Tibial artery (tissue), 4 donors: Measurements from ENCODE around the gene SLC11A2.
"Not testable (repeated sequence)": the region's sequence is repeated elsewhere in the genome, so short reads cannot be mapped to it uniquely, and the experiment has no call there.

Source experiments
- DNase-seq, 2 donors: peaks; one replicate each; pipeline ENCODE4 v3.0.0-alpha.2; 2019
- H3K27ac ChIP-seq, 2 donors: fragments of 200-600 bp; sonication (generic) in 1 of 2; 1 replicate in 1 of 2; 2 replicates in 1 of 2; pipeline ENCODE4 v1.5.1; 2018 to 2019; ENCODE audit warnings: mild to moderate bottlenecking in 1 of 2
- H3K27me3 ChIP-seq, 2 donors: fragments of 200-600 bp; sonication (generic) in 1 of 2; one replicate each; pipeline versions ENCODE4 v1.5.1 to v1.6.0; 2016 to 2019
- H3K36me3 ChIP-seq, 3 donors: fragments of 200-600 bp; sonication (generic) in 2 of 3; one replicate each; pipeline ENCODE4 v1.5.1; 2016 to 2019; ENCODE audit warnings: mild to moderate bottlenecking in 2 of 3
- H3K4me1 ChIP-seq, 4 donors: fragments of 200-600 bp; sonication (generic) in 2 of 4; 1 replicate in 3 of 4; 2 replicates in 1 of 4; pipeline ENCODE4 v1.5.1; 2016 to 2019
- H3K4me3 ChIP-seq, 2 donors: fragments of 200-600 bp; sonication (generic) in 1 of 2; 1 replicate in 1 of 2; 2 replicates in 1 of 2; pipeline ENCODE4 v1.5.1; 2018 to 2019; ENCODE audit warnings: mild to moderate bottlenecking in 2 of 2
- H3K9me3 ChIP-seq, 3 donors: fragments of 200-600 bp; sonication (generic) in 1 of 3; one replicate each; pipeline ENCODE4 v1.5.1; 2016 to 2019
- intact Hi-C: fragments of 100-400 bp; cut with DNase I; formaldehyde crosslinking; loops from one replicate; pipeline ENCODE4 v1.15.0; 2023; ENCODE audit warnings: low total_unique reads
- TF ChIP-seq, protein P1 (sequence below), 2 experiments: fragments of 200-600 bp in 1 of 2; fragments of 450-650 bp in 1 of 2; IDR thresholded peaks; one replicate each; pipeline ENCODE4 v1.5.1; 2017 to 2019; ENCODE audit warnings: antibody characterized with exemption in 2 of 2, mild to moderate bottlenecking in 1 of 2, moderate library complexity in 1 of 2

SLC11A2 gene

DNA sequence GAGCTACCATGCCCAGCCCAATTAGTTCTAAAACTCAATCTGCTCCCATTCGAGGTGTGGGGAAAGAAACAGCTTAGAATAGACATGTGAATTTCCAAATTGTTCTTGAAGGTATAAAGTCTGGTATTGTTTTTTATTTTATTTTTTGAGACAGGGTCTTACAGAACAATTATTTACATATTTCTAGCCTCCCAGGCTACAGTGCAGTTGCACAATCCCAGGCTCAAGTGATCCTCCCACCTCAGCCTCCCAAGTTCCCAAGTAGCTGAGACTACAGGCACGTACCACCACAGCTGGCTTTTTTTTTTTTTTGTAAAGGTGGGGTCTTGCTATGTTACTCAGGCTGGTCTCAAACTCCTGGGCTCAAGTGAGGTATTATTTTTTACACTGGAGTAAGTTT is 6.3 kb downstream of the SLC11A2 start:
- intact Hi-C loops = no loop called here
- H3K4me3 ChIP-seq = no peak overlapping the region
- H3K9me3 ChIP-seq = no peaks in the 10 kb centered on the region
- peaks cover 0 to 32% (median 20%) of the 10 kb centered on the region in 4 donors for H3K4me1 ChIP-seq
- H3K36me3 ChIP-seq = no peaks in the 10 kb centered on the region
- TF ChIP-seq, protein P1, sequence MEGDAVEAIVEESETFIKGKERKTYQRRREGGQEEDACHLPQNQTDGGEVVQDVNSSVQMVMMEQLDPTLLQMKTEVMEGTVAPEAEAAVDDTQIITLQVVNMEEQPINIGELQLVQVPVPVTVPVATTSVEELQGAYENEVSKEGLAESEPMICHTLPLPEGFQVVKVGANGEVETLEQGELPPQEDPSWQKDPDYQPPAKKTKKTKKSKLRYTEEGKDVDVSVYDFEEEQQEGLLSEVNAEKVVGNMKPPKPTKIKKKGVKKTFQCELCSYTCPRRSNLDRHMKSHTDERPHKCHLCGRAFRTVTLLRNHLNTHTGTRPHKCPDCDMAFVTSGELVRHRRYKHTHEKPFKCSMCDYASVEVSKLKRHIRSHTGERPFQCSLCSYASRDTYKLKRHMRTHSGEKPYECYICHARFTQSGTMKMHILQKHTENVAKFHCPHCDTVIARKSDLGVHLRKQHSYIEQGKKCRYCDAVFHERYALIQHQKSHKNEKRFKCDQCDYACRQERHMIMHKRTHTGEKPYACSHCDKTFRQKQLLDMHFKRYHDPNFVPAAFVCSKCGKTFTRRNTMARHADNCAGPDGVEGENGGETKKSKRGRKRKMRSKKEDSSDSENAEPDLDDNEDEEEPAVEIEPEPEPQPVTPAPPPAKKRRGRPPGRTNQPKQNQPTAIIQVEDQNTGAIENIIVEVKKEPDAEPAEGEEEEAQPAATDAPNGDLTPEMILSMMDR (IDR thresholded peaks at IDR 0.05) = no peak
- no peak for DNase-seq
- H3K27me3 ChIP-seq = no peaks in the 10 kb centered on the region
- H3K27ac ChIP-seq = no peak overlapping the region

DNA sequence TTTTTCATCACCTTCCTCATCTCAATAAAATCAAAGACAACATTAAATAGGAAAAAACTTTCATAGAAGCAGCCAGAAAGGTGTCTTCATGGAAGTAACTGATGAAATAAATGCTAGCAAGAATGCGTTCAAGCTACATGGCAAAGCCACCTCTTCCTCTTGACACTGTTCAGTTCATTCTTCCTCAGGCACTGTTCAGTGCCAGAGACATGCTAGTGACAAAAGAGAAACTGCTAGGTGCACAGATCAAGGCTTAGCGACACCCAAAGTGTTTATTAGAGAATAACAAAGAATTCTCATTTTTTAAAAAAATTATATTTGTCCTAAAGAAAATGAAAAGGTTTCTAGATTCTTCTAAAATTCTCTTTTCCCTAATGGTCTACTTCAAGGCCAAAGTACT is 7.2 kb downstream of the SLC11A2 start:
- Histone ChIP-seq H3K27me3 (no peaks in the 10 kb centered on the region), H3K4me3 (no peak overlapping the region), H3K27ac (no peak overlapping the region), H3K36me3 (no peaks in the 10 kb centered on the region), H3K9me3 (no peaks in the 10 kb centered on the region), H3K4me1 (peaks cover 0 to 27% (median 18%) of the 10 kb centered on the region in 4 donors)
- intact Hi-C loops = no loop called here
- DNase-seq = no peak
- TF ChIP-seq, protein P1 (IDR thresholded peaks at IDR 0.05) = no peak

DNA sequence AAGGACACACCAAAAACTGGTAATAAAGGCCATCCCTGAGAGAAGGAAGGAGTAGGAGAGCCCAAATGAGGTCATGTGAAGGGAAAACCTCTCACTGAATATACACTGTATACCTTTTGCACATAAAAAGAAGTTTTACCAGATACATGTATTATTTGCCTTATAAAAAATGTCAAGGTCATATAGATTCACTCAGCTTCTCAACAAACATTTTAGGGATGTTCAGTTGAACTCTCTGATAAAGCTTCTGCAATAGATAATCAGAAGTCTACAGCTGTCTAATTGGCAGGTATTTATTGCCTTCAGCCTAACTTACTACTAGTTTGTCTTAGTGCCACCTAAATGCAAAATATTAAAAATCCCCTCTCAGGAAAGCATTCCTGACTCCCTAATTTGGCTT is 8.7 kb downstream of the SLC11A2 start:
- TF ChIP-seq, protein P1 (IDR thresholded peaks at IDR 0.05) = no peak
- Histone ChIP-seq H3K4me3 (no peak overlapping the region), H3K27me3 (no peaks in the 10 kb centered on the region), H3K4me1 (peaks cover 0 to 21% (median 6%) of the 10 kb centered on the region in 4 donors), H3K36me3 (no peaks in the 10 kb centered on the region), H3K9me3 (no peaks in the 10 kb centered on the region), H3K27ac (no peak overlapping the region)
- no peak for DNase-seq
- intact Hi-C loops = no loop called here

DNA sequence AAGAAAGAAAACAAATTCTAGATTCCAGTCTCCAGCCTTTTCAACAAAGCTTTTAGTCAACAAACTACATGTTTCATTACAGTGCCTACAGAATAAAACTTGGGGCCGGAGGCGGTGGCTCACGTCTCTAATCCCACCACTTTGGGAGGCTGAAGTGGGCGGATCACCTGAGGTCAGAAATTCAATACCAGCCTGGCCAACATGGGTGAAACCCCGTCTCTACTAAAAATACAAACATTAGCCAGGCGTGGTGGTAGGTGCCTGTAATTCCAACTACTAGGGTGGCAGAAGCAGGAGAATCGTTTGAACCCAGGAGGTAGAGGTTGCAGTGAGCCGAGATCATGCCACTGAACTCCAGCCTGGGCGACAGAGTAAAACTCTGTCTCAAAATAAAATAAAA is 11.7 kb downstream of the SLC11A2 start:
- H3K27ac ChIP-seq, intact Hi-C loops: not testable (repeated sequence)

DNA sequence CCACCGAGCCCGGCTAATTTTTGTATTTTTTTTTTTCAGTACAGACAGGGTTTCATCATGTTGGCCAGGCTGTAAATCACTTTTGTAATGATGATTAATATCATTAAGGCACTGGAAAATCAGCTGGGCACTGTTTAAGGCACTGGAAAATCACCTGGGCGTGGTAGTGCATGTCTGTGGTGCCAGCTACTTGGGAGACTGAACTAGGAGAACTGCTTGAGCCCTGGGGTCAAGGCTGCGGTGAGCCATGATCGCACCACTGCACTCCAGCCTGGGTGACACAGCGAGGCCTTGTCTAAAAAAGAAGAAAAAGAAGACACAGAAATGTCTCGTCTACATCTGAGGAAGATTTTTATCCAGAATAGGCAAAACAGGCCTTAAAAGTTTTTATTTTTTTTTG is 12.7 kb downstream of the SLC11A2 start:
- intact Hi-C loops = no loop called here
- no peak overlapping the region for H3K4me3 ChIP-seq
- H3K4me1 ChIP-seq = peaks cover 0 to 27% (median 5%) of the 10 kb centered on the region in 4 donors
- H3K9me3 ChIP-seq = no peaks in the 10 kb centered on the region
- H3K27me3 ChIP-seq = no peaks in the 10 kb centered on the region
- no peak for DNase-seq
- peaks cover 0 to under 1% (median 0%) of the 10 kb centered on the region in 3 donors for H3K36me3 ChIP-seq
- TF ChIP-seq, protein P1 (IDR thresholded peaks at IDR 0.05) = no peak
- no peak overlapping the region for H3K27ac ChIP-seq

More for the DNA sequence above, 11.7 kb downstream of the SLC11A2 start:
- not testable (repeated sequence) for H3K27me3 ChIP-seq, H3K4me3 ChIP-seq, DNase-seq, H3K9me3 ChIP-seq, H3K36me3 ChIP-seq
- H3K4me1 ChIP-seq = peaks cover 0 to 27% (median 4%) of the 10 kb centered on the region in 4 donors

DNA sequence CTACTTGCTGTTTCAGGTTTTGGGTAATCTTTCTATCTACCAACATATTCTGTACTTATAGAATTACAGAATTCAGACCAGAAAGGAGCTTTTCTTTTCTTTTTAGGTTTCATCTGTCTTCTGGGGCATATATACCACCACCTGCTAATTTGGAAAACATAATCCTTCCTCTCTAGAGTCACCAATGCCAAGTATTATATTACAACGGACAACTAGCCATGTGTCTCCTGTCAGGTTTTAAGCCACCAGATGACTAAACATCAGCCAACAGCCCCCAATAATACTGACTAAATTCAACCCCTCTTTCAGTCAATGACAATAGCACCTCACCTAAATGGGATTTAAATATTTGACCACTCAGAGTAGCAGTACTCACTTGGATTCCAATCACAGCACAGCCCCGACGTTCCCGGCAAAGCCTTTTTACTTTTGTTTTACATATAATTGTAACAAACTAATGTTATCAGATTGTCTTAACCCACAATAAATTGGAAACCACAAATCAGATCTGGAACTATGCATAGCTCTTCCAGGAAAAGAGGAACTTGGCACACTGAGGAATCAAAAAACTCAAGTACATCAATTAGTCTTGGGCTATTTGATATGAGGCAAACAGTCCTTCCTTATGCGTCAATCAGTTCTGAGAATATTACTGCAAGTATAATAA is 13.5 kb downstream of the SLC11A2 start:
- H3K27ac ChIP-seq = no peak overlapping the region
- intact Hi-C loops = no loop called here
- no peaks in the 10 kb centered on the region for H3K27me3 ChIP-seq
- H3K9me3 ChIP-seq = no peaks in the 10 kb centered on the region
- TF ChIP-seq, protein P1 (IDR thresholded peaks at IDR 0.05) = no peak
- no peak overlapping the region for H3K4me3 ChIP-seq
- no peak for DNase-seq
- peaks cover 7 to 8% (median 7%) of the 10 kb centered on the region in 3 donors for H3K36me3 ChIP-seq
- H3K4me1 ChIP-seq = peaks cover 0 to 27% (median 5%) of the 10 kb centered on the region in 4 donors
